Brain microvascular endothelial cell (primary cell): ENCODE data around the gene RIF1.

Experiments used
- DNase-seq: peaks from one replicate; pipeline ENCODE4 v3.0.0-alpha.2; 2020
- H3K27ac ChIP-seq: fragments of 250-450 bp; sonication (Bioruptor Pico); 2 replicates; pipeline ENCODE4 v1.5.1; 2020; ENCODE audit warnings: mild to moderate bottlenecking, moderate library complexity
- H3K27me3 ChIP-seq: fragments of 250-450 bp; sonication (Bioruptor Pico); replicated peaks from 2 replicates; pipeline ENCODE4 v1.5.1; 2020; ENCODE audit warnings: mild to moderate bottlenecking
- H3K36me3 ChIP-seq: fragments of 250-450 bp; sonication (Bioruptor Pico); replicated peaks from 2 replicates; pipeline ENCODE4 v1.5.1; 2020; ENCODE audit warnings: mild to moderate bottlenecking
- H3K4me3 ChIP-seq: 2 replicates; pipeline ENCODE4 v1.5.1; 2011; ENCODE audit warnings: low read depth, mild to moderate bottlenecking, control low read depth, low read length, moderate library complexity
- CTCF ChIP-seq: IDR thresholded peaks from 2 replicates; pipeline ENCODE4 v1.5.1; 2011; ENCODE audit warnings: low read depth, mild to moderate bottlenecking, moderate library complexity, low read length, control low read depth, inconsistent platforms; ENCODE audit errors: missing control alignments
- in situ Hi-C: cut with HindIII; loops from 2 replicates; pipeline ENCODE4 v1.10.0; 2017; ENCODE audit warnings: low sequenced_read_pairs, low pct_ligation_motif_present

The RIF1 gene

GRCh38 chr2:151470556-151470955 is 60.9 kb downstream of the RIF1 start:
- H3K4me3 ChIP-seq, result no peak overlapping the region
- no peak overlapping the region for H3K27ac ChIP-seq
- no peak for TF ChIP-seq CTCF
- in situ Hi-C loops, result no loop called here
- H3K27me3 ChIP-seq, result no peaks in the 10 kb centered on the region
- no peak for DNase-seq
- H3K36me3 ChIP-seq, result peaks cover 49% of the 10 kb centered on the region

GRCh38 chr2:151472966-151473365 is 63.3 kb downstream of the RIF1 start:
- in situ Hi-C loops, result no loop called here
- no peak overlapping the region for H3K4me3 ChIP-seq
- peaks cover 35% of the 10 kb centered on the region for H3K36me3 ChIP-seq
- no peaks in the 10 kb centered on the region for H3K27me3 ChIP-seq
- no peak for TF ChIP-seq CTCF
- no peak overlapping the region for H3K27ac ChIP-seq
- DNase-seq, result no peak

DNA sequence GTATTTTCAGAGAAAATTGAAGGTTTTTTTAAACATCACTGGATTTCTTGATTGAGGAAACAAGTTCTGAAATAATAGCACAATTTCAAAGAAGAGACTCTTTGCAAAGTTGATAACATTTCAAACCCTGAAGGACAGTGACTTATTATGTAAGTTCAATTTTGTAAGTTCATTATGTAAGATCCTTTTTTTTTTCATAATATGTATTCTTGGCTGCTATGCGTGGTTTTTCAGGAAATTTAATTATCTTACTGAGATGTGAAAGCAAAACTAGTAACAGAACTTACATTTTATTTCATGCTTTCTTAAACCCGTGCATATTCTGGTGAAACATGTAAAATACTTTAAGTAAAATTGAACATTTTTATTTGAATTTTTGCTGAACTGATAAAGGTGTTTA is 65.4 kb downstream of the RIF1 start:
- peaks cover 13% of the 10 kb centered on the region for H3K36me3 ChIP-seq
- H3K27me3 ChIP-seq, result no peaks in the 10 kb centered on the region
- in situ Hi-C loops, result no loop called here
- H3K4me3 ChIP-seq, result no peak overlapping the region
- no peak for TF ChIP-seq CTCF
- no peak for DNase-seq
- no peak overlapping the region for H3K27ac ChIP-seq

GRCh38 chr2:151476287-151476686 is 66.6 kb downstream of the RIF1 start:
- no peaks in the 10 kb centered on the region for H3K27me3 ChIP-seq
- H3K4me3 ChIP-seq, result no peak overlapping the region
- DNase-seq, result no peak
- H3K36me3 ChIP-seq, result peaks cover 9% of the 10 kb centered on the region
- H3K27ac ChIP-seq, result no peak overlapping the region
- in situ Hi-C loops, result no loop called here
- no peak for TF ChIP-seq CTCF

DNA sequence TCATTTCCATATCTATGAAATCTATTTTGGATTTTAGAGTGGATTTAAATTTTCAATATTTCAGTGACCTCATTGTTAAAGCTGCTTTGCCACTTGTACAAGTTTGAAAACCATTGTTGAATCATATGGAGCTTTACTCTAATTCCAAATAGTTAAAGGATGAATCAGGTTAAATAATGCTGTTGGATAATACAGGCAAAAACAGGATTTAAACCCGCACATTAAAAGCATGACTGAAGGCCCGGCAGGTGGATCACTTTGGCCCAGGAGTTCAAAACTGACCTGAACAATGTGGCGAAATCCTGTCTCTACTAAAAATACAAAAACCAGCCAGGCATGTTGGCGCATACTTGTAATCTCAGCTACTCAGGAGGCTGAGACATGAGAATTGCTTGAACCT is 68.3 kb downstream of the RIF1 start:
- H3K36me3 ChIP-seq, result peaks cover 10% of the 10 kb centered on the region
- H3K27ac ChIP-seq, result no peak overlapping the region
- in situ Hi-C loops, result no loop called here
- H3K4me3 ChIP-seq, result no peak overlapping the region
- H3K27me3 ChIP-seq, result no peaks in the 10 kb centered on the region
- DNase-seq, result no peak
- TF ChIP-seq CTCF, result no peak

- TF ChIP-seq CTCF, result no peak
- H3K27me3 ChIP-seq, result no peaks in the 10 kb centered on the region
- DNase-seq, result no peak
- no peak overlapping the region for H3K4me3 ChIP-seq
- H3K27ac ChIP-seq, result no peak overlapping the region
- in situ Hi-C loops, result no loop called here
- peaks cover 12% of the 10 kb centered on the region for H3K36me3 ChIP-seq
Measured at GRCh38 chr2:151481744-151482143, 72.0 kb downstream of the RIF1 start.
